Trophoblast cell (in vitro differentiated cells and primary cell): ENCODE results near the gene SNX21.

Experiments used
- DNase-seq, 2 donors: peaks; one replicate each; pipeline ENCODE4 v3.0.0-alpha.2; 2016
- H2AFZ ChIP-seq: 2 replicates; pipeline ENCODE4 v1.6.1; 2013; ENCODE audit warnings: low read length, moderate library complexity, mild to moderate bottlenecking; ENCODE audit not compliant: insufficient read depth, poor library complexity
- H2AK5ac ChIP-seq: 2 replicates; pipeline ENCODE4 v1.6.1; 2013; ENCODE audit warnings: mild to moderate bottlenecking, low read length
- H2BK120ac ChIP-seq: 2 replicates; pipeline ENCODE4 v1.6.1; 2013; ENCODE audit warnings: low read length, mild to moderate bottlenecking, moderate library complexity; ENCODE audit not compliant: insufficient read depth, poor library complexity
- H2BK12ac ChIP-seq: 2 replicates; pipeline ENCODE4 v1.6.1; 2013; ENCODE audit warnings: mild to moderate bottlenecking, low read length, moderate library complexity
- H2BK5ac ChIP-seq: 2 replicates; pipeline ENCODE4 v1.6.1; 2013; ENCODE audit warnings: low read length, low read depth, moderate library complexity, mild to moderate bottlenecking; ENCODE audit not compliant: poor library complexity
- H3K14ac ChIP-seq: 2 replicates; pipeline ENCODE4 v1.6.1; 2013; ENCODE audit warnings: mild to moderate bottlenecking, low read length
- H3K18ac ChIP-seq: 2 replicates; pipeline ENCODE4 v1.6.1; 2013; ENCODE audit warnings: mild to moderate bottlenecking, low read length
- H3K23ac ChIP-seq: 2 replicates; pipeline ENCODE4 v1.6.1; 2013; ENCODE audit warnings: low read length
- H3K27ac ChIP-seq: 2 replicates; pipeline ENCODE4 v1.5.1; 2013; ENCODE audit warnings: low read depth, mild to moderate bottlenecking, inconsistent platforms, low read length, moderate library complexity
- H3K27me3 ChIP-seq: 2 replicates; pipeline ENCODE4 v1.6.1; 2013; ENCODE audit warnings: inconsistent platforms, mild to moderate bottlenecking, low read length, moderate library complexity; ENCODE audit not compliant: insufficient read depth
- H3K36me3 ChIP-seq, 2 experiments: 1 replicate in 1 of 2; 2 replicates in 1 of 2; pipeline ENCODE4 v1.6.1; 2013; ENCODE audit warnings: low read length in 2 of 2, mild to moderate bottlenecking in 2 of 2, moderate library complexity in 1 of 2; ENCODE audit not compliant: insufficient read depth in 2 of 2, control insufficient read depth in 1 of 2
- H3K4ac ChIP-seq: 2 replicates; pipeline ENCODE4 v1.6.1; 2013; ENCODE audit warnings: low read depth, mild to moderate bottlenecking, low read length, moderate library complexity
- H3K4me1 ChIP-seq, 2 experiments: 1 replicate in 1 of 2; 2 replicates in 1 of 2; pipeline ENCODE4 v1.6.1; 2013; ENCODE audit warnings: low read length in 2 of 2, mild to moderate bottlenecking in 2 of 2, moderate library complexity in 1 of 2; ENCODE audit not compliant: insufficient read depth in 2 of 2, control insufficient read depth in 1 of 2
- H3K4me2 ChIP-seq: 2 replicates; pipeline ENCODE4 v1.6.1; 2013; ENCODE audit warnings: inconsistent platforms, mild to moderate bottlenecking, low read length, moderate library complexity
- H3K4me3 ChIP-seq: 2 replicates; pipeline ENCODE4 v1.5.1; 2013; ENCODE audit warnings: mild to moderate bottlenecking, low read depth, low read length, inconsistent platforms
- H3K79me1 ChIP-seq: one replicate; pipeline ENCODE4 v1.6.1; 2013; ENCODE audit warnings: low read length
- H3K79me2 ChIP-seq: 2 replicates; pipeline ENCODE4 v1.6.1; 2013; ENCODE audit warnings: low read length, mild to moderate bottlenecking; ENCODE audit not compliant: control insufficient read depth, insufficient read depth, poor library complexity
- H3K9ac ChIP-seq: 2 replicates; pipeline ENCODE4 v1.6.1; 2013; ENCODE audit warnings: mild to moderate bottlenecking, low read length
- H3K9me3 ChIP-seq: 2 replicates; pipeline ENCODE4 v1.6.1; 2013; ENCODE audit warnings: low read depth, mild to moderate bottlenecking, control low read depth, inconsistent platforms, low read length; ENCODE audit not compliant: insufficient read depth
- H4K12ac ChIP-seq: 2 replicates; pipeline ENCODE4 v1.6.1; 2013; ENCODE audit warnings: low read depth, mild to moderate bottlenecking, low read length, moderate library complexity
- H4K8ac ChIP-seq: 2 replicates; pipeline ENCODE4 v1.6.1; 2013; ENCODE audit warnings: low read depth, mild to moderate bottlenecking, low read length, moderate library complexity
- H4K91ac ChIP-seq: one replicate; pipeline ENCODE4 v1.6.1; 2013; ENCODE audit warnings: low read depth, mild to moderate bottlenecking, low read length, moderate library complexity
- WGBS: extraction: QIAGEN DNeasy Blood & Tissue Kit; methylation state at CpG from one replicate; pipeline ENCODE4 v1.1.7; 2013; ENCODE audit warnings: missing lambda C conversion rate; ENCODE audit not compliant: insufficient read length, insufficient coverage; ENCODE audit errors: extremely low coverage; 5-methylcytosine and 5-hydroxymethylcytosine counted together

The SNX21 gene

DNA sequence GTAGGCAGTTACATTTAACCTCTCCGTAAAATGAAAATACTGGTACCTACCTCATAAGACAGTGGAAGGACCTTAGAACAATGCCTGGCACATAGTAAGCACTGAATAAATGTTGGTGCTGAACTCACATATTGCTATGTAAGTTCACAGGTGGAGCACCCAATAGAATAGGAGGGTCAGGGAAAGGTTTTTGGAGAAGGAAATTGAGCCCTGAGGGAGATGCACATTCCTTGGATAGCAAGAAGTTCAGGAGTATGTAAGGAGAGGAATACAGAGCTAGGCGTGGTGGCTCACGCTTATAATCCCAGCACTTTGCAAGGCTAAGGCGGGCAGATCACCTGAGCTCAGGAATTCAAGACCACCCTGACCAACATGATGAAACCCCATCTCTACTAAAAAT is 14.1 kb upstream of the SNX21 start:
- peak; percentile 58 to 83 for DNase-seq
- H2BK5ac ChIP-seq: no peak overlapping the region
- WGBS: no CpG with 5 or more reads among the region's 4 CpGs
- peaks cover 20 to 28% of the 10 kb centered on the region in 2 experiments for H3K4me1 ChIP-seq
- no peak overlapping the region for H4K91ac ChIP-seq
- H3K14ac ChIP-seq: no peak overlapping the region
- no peak overlapping the region for H3K4ac ChIP-seq
- no peaks in the 10 kb centered on the region for H3K79me2 ChIP-seq
- H4K8ac ChIP-seq: no peak overlapping the region
- no peak overlapping the region for H3K9ac ChIP-seq
- H3K27me3 ChIP-seq: no peaks in the 10 kb centered on the region
- H2BK120ac ChIP-seq: no peak overlapping the region
- no peak overlapping the region for H2AK5ac ChIP-seq
- H3K79me1 ChIP-seq: no peaks in the 10 kb centered on the region
- H3K27ac ChIP-seq: no peak overlapping the region
- no peak overlapping the region for H3K4me3 ChIP-seq
- no peak overlapping the region for H3K4me2 ChIP-seq
- H4K12ac ChIP-seq: no peak overlapping the region
- H3K36me3 ChIP-seq: peaks cover 11 to 19% of the 10 kb centered on the region in 2 experiments
- no peak overlapping the region for H2BK12ac ChIP-seq
- H3K9me3 ChIP-seq: no peaks in the 10 kb centered on the region
- H2AFZ ChIP-seq: no peak overlapping the region
- H3K23ac ChIP-seq: no peak overlapping the region
- H3K18ac ChIP-seq: no peak overlapping the region

DNA sequence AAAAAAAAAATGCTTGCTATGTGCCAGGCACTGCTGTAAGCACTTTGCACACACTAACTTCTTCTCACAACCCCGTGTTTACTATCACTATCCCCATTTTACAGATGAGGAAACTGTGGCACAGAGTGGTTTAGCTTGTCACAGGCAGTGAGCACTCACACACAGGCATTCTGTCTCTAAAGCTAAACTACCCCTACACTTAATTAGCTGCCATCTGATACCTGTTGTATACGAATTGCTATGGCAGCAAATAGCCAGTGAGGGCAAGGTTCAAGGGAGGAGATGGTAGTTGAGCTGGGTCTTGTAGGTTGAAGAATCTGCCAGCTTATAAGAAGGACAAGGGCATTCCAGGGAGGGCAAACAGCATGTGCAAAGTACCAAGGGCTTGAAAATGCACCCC is 11.7 kb upstream of the SNX21 start:
- Histone ChIP-seq H2BK120ac (no peak overlapping the region), H3K18ac (no peak overlapping the region), H3K9me3 (no peaks in the 10 kb centered on the region), H3K4me3 (no peak overlapping the region), H3K79me2 (no peaks in the 10 kb centered on the region), H2BK5ac (no peak overlapping the region), H4K91ac (no peak overlapping the region), H3K23ac (no peak overlapping the region), H2AFZ (no peak overlapping the region), H3K14ac (no peak overlapping the region), H3K27me3 (no peaks in the 10 kb centered on the region), H4K12ac (no peak overlapping the region), H2AK5ac (no peak overlapping the region), H3K4me2 (no peak overlapping the region), H3K4me1 (peaks cover 19 to 28% of the 10 kb centered on the region in 2 experiments), H2BK12ac (no peak overlapping the region), H3K36me3 (peaks cover 0 to 4% of the 10 kb centered on the region in 2 experiments), H3K9ac (no peak overlapping the region), H4K8ac (no peak overlapping the region), H3K4ac (no peak overlapping the region), H3K27ac (no peak overlapping the region), H3K79me1 (no peaks in the 10 kb centered on the region)
- no CpG with 5 or more reads among the region's 2 CpGs for WGBS
- peak in 1 of 2 donors; percentile 5 for DNase-seq

DNA sequence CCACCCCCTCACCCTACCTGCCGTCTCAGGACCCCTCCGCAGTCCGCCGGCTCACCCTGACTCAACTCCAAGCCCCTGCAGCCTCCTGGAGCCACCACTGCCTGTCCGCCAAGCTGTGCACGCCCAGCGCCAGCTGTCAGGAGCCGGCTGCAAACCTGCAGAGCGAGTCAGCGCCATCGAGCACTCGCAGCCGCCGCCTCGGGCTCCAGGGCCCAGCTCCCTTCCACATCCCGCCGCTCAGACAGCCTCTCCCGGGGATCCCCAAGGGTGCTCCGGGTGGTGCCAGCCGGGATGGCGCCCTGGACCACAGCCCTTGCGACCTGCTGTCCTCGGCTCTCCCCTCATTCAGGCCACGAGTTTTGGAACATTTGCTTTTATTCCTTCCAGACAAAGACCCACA is 10.7 kb upstream of the SNX21 start:
- Histone ChIP-seq H3K4me3 (no peak overlapping the region), H3K27me3 (no peaks in the 10 kb centered on the region), H3K79me2 (no peaks in the 10 kb centered on the region), H3K14ac (no peak overlapping the region), H2AFZ (peak overlapping the region; percentile 25), H3K23ac (no peak overlapping the region), H4K12ac (no peak overlapping the region), H2BK12ac (no peak overlapping the region), H3K4ac (no peak overlapping the region), H3K9me3 (no peaks in the 10 kb centered on the region), H3K79me1 (no peaks in the 10 kb centered on the region), H3K4me1 (peaks cover 13 to 21% of the 10 kb centered on the region in 2 experiments), H2BK5ac (no peak overlapping the region), H3K18ac (no peak overlapping the region), H3K4me2 (no peak overlapping the region), H2BK120ac (no peak overlapping the region), H4K8ac (no peak overlapping the region), H3K9ac (no peak overlapping the region), H4K91ac (no peak overlapping the region), H2AK5ac (no peak overlapping the region), H3K27ac (no peak overlapping the region), H3K36me3 (no peaks in the 10 kb centered on the region)
- DNase-seq: peak; percentile 45 to 56
- WGBS: no CpG with 5 or more reads among the region's 24 CpGs

DNA sequence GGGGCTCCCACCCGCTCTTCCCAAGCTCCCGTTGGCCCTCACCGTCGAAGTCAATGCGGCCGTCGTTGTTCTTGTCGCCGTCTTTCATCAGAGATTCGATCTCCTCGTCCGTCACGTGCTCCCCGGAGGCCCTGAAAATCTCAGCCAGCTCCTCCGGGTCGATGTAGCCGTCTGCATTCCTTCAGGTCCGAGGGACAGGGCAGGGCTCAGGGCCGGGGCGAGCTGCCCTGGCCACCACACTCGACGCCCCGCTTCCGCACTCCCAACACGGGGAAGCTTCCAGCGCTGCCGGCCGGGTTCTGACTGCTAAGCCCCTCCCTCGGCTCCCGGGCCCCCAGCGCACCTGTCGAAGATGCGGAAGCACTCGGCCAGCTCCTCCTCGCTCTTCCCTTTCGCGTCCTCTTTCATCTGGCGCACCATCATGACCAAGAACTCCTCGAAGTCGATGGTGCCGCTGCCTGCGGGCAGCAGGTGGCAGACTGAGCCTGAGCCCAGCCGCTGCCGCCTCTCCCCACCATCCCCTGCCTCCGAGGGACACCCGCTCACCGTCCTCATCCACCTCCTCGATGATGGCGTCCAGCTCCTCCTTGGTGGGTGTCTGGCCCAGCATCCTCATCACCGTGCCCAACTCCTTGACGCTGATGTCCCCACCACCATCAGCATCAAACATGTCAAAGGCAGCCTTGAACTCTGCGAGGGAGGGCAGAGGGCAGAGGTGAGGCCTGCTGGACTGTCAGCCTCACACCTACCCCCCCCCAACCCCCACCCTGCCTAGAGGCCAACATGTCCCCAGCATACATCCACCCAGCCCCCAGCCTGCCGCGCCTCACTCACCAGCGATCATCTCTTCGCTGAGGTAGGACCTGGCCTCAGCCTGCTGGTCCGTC is 9.4 kb upstream of the SNX21 start:
- Histone ChIP-seq H2BK5ac (no peak overlapping the region), H3K4me3 (no peak overlapping the region), H3K79me1 (no peaks in the 10 kb centered on the region), H2BK120ac (no peak overlapping the region), H3K36me3 (no peaks in the 10 kb centered on the region), H4K91ac (no peak overlapping the region), H3K27ac (no peak overlapping the region), H4K8ac (peak overlapping the region; percentile 30), H3K9ac (no peak overlapping the region), H2BK12ac (no peak overlapping the region), H3K23ac (no peak overlapping the region), H2AK5ac (no peak overlapping the region), H3K18ac (no peak overlapping the region), H3K9me3 (no peaks in the 10 kb centered on the region), H3K4me2 (peak overlapping the region; percentile 9), H3K4ac (no peak overlapping the region), H3K79me2 (no peaks in the 10 kb centered on the region), H3K27me3 (no peaks in the 10 kb centered on the region), H4K12ac (no peak overlapping the region), H3K4me1 (peaks cover 13 to 17% of the 10 kb centered on the region in 2 experiments), H2AFZ (no peak overlapping the region), H3K14ac (peak overlapping the region; percentile 8)
- WGBS: no CpG with 5 or more reads among the region's 57 CpGs
- peak; percentile 24 to 58 for DNase-seq
